ENCODE data around the gene CCDC154.

DNA sequence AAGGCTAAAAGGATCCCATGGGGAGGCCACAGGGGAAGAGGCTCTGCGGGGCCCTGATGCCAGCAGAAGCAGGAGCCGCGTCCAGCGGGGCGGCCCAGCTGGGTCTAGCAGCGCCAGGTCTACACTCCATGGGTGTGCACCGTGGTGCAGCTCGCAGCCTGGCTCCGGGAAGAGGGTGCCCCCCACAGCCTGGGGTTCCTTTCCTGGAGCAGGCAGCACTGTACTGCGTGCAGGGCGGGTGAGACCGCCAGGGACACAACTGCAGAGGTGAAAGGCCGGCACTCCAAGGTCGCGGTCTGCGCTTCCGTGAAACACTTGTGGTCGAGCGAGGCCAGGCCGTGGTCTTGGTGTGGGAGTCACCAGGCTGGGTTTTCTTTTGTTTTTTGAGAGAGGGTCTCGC lies 6.5 kb upstream of the CCDC154 start:
- TF ChIP-seq CTCF (conservative IDR thresholded peaks at IDR 0.05 in 1 of 2, IDR thresholded peaks at IDR 0.05 in 1 of 2; ENCODE audit: extremely low read depth in 1 of 2, insufficient read depth in 1 of 2, low read depth in 1 of 2, low read length in 2 of 2) (no peak), EZH2 (IDR thresholded peaks at IDR 0.05; ENCODE audit: borderline replicate concordance, low read length) (no peak)
